SH-SY5Y (cell line): ENCODE measurements around the gene TMEM39A.

Experiments
- GATA2 ChIP-seq: IDR thresholded peaks from 2 replicates; pipeline ENCODE4 v1.6.1; 2011; ENCODE audit warnings: mild to moderate bottlenecking, low read depth, low read length
- GATA3 ChIP-seq: IDR thresholded peaks from 2 replicates; pipeline ENCODE4 v1.6.1; 2011; ENCODE audit warnings: low read depth, mild to moderate bottlenecking, low read length, moderate library complexity

DNA sequence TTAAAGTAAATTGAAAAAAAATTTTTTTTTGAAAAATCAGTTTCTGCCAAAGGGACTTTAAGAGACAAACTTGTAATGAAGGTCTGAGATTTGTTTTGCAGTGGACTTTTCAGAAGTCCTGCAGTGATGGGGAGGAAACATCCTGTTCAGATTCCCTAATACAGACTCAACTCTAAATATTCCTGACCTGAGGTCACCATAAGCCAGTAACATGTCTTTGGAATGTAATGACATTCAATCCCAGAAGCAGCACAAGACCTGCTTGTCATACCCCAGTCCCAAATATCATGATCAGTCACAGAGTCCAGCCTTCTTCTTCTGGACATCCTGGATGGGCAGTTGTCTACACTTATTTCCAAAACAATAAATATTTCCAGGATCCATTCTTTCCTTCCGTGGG, 53.6 kb downstream of the TMEM39A start:
- TF ChIP-seq GATA2 (no peak), GATA3 (no peak)
